ENCODE results near the gene THSD4. TPM values are rescaled to one million over a fixed set of nuclear protein-coding genes. Genes with fewer than 3 reads are reported as not detected.

Gene THSD4
- total RNA-seq, 1 donor = 15.6 TPM

- no peak for DNase-seq (ENCODE audit: insufficient read length, low spot score, missing footprints)
- H3K4me1 ChIP-seq (ENCODE audit: insufficient read depth, low read length) = no peaks in the 10 kb centered on the region
- H2AFZ ChIP-seq (ENCODE audit: low read length) = no peak overlapping the region
- TF ChIP-seq, protein P1, sequence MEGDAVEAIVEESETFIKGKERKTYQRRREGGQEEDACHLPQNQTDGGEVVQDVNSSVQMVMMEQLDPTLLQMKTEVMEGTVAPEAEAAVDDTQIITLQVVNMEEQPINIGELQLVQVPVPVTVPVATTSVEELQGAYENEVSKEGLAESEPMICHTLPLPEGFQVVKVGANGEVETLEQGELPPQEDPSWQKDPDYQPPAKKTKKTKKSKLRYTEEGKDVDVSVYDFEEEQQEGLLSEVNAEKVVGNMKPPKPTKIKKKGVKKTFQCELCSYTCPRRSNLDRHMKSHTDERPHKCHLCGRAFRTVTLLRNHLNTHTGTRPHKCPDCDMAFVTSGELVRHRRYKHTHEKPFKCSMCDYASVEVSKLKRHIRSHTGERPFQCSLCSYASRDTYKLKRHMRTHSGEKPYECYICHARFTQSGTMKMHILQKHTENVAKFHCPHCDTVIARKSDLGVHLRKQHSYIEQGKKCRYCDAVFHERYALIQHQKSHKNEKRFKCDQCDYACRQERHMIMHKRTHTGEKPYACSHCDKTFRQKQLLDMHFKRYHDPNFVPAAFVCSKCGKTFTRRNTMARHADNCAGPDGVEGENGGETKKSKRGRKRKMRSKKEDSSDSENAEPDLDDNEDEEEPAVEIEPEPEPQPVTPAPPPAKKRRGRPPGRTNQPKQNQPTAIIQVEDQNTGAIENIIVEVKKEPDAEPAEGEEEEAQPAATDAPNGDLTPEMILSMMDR (IDR thresholded peaks at IDR 0.05; ENCODE audit: extremely low read depth, low read depth, low read length) = no peak
- H4K20me1 ChIP-seq (ENCODE audit: insufficient read depth, low read length) = peaks cover 2% of the 10 kb centered on the region
- no peak overlapping the region for H3K27ac ChIP-seq (ENCODE audit: low read depth, low read length)
- H3K27me3 ChIP-seq (ENCODE audit: insufficient read depth, low read length) = no peaks in the 10 kb centered on the region
- H3K79me2 ChIP-seq (ENCODE audit: insufficient read depth, low read length) = no peaks in the 10 kb centered on the region
- no peak overlapping the region for H3K4me2 ChIP-seq (ENCODE audit: insufficient read depth, low read length)
- H3K9me3 ChIP-seq (ENCODE audit: low read depth, low read length) = no peaks in the 10 kb centered on the region
- no peaks in the 10 kb centered on the region for H3K36me3 ChIP-seq (ENCODE audit: insufficient read depth, low read length)
- H3K4me3 ChIP-seq (ENCODE audit: insufficient read depth, low read length) = no peak overlapping the region
These were observed 541.9 kb downstream of the THSD4 start for GRCh38 chr15:71657141-71657540.

DNA sequence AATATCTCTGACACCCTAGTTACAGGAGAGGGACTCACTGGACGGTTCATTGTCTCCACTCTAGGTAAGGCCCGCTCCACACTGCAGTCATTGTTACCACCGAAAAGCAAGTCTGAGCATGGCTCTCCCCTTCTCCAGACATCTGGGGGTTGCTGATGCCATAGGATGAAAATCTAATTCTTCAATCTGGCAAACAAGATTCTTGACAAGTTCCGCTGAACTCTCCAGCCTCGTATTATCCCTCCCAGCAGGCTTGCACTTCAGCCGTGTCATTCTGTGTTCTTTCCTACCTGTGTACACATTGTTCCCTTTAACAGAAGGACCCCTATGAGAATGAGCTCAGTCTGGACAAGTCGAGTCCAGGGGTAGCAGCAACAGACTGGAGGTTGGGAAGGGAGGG, 542.8 kb downstream of the THSD4 start:
- H4K20me1 ChIP-seq (ENCODE audit: insufficient read depth, low read length) = peaks cover 2% of the 10 kb centered on the region
- H3K4me1 ChIP-seq (ENCODE audit: insufficient read depth, low read length) = no peaks in the 10 kb centered on the region
- H3K9me3 ChIP-seq (ENCODE audit: low read depth, low read length) = no peaks in the 10 kb centered on the region
- no peak overlapping the region for H3K4me3 ChIP-seq (ENCODE audit: insufficient read depth, low read length)
- H3K79me2 ChIP-seq (ENCODE audit: insufficient read depth, low read length) = no peaks in the 10 kb centered on the region
- no peaks in the 10 kb centered on the region for H3K36me3 ChIP-seq (ENCODE audit: insufficient read depth, low read length)
- no peaks in the 10 kb centered on the region for H3K27me3 ChIP-seq (ENCODE audit: insufficient read depth, low read length)
- H3K27ac ChIP-seq (ENCODE audit: low read depth, low read length) = no peak overlapping the region
- no peak overlapping the region for H2AFZ ChIP-seq (ENCODE audit: low read length)
- no peak overlapping the region for H3K4me2 ChIP-seq (ENCODE audit: insufficient read depth, low read length)
- TF ChIP-seq, protein P1 (IDR thresholded peaks at IDR 0.05; ENCODE audit: extremely low read depth, low read depth, low read length) = no peak
- peak; percentile 26 for DNase-seq (ENCODE audit: insufficient read length, low spot score, missing footprints)

- Histone ChIP-seq H3K4me1 (ENCODE audit: insufficient read depth, low read length) (no peaks in the 10 kb centered on the region), H4K20me1 (ENCODE audit: insufficient read depth, low read length) (peaks cover 2% of the 10 kb centered on the region), H3K79me2 (ENCODE audit: insufficient read depth, low read length) (no peaks in the 10 kb centered on the region), H2AFZ (ENCODE audit: low read length) (no peak overlapping the region), H3K27me3 (ENCODE audit: insufficient read depth, low read length) (no peaks in the 10 kb centered on the region), H3K4me2 (ENCODE audit: insufficient read depth, low read length) (no peak overlapping the region), H3K4me3 (ENCODE audit: insufficient read depth, low read length) (no peak overlapping the region), H3K36me3 (ENCODE audit: insufficient read depth, low read length) (no peaks in the 10 kb centered on the region), H3K27ac (ENCODE audit: low read depth, low read length) (no peak overlapping the region), H3K9me3 (ENCODE audit: low read depth, low read length) (no peaks in the 10 kb centered on the region)
- DNase-seq (ENCODE audit: insufficient read length, low spot score, missing footprints) = no peak
- TF ChIP-seq, protein P1 (IDR thresholded peaks at IDR 0.05; ENCODE audit: extremely low read depth, low read depth, low read length) = no peak
These were observed 543.8 kb downstream of the THSD4 start for GRCh38 chr15:71658827-71659729.

DNA sequence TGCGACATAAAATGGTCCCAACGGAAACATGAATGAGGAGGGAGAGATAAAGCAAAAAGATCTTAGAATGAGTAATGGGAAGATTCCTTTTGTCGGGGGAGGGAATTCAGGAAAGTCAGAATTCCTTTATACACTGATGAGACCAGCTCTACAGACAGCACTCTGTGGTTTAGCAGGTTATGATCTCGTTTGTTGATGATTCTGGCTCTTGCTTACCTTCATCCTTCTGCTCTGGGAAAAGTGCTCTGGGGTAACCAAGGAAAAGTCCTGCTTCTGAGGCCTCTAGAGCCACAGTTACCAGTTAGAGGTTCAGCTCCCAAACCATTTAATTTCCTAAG, 544.4 kb downstream of the THSD4 start:
- H3K79me2 ChIP-seq (ENCODE audit: insufficient read depth, low read length) = no peaks in the 10 kb centered on the region
- H3K36me3 ChIP-seq (ENCODE audit: insufficient read depth, low read length) = no peaks in the 10 kb centered on the region
- H4K20me1 ChIP-seq (ENCODE audit: insufficient read depth, low read length) = peaks cover 2% of the 10 kb centered on the region
- DNase-seq (ENCODE audit: insufficient read length, low spot score, missing footprints) = no peak
- no peaks in the 10 kb centered on the region for H3K9me3 ChIP-seq (ENCODE audit: low read depth, low read length)
- H3K27me3 ChIP-seq (ENCODE audit: insufficient read depth, low read length) = no peaks in the 10 kb centered on the region
- no peaks in the 10 kb centered on the region for H3K4me1 ChIP-seq (ENCODE audit: insufficient read depth, low read length)
- H3K4me3 ChIP-seq (ENCODE audit: insufficient read depth, low read length) = no peak overlapping the region
- no peak overlapping the region for H3K27ac ChIP-seq (ENCODE audit: low read depth, low read length)
- no peak overlapping the region for H3K4me2 ChIP-seq (ENCODE audit: insufficient read depth, low read length)
- TF ChIP-seq, protein P1 (IDR thresholded peaks at IDR 0.05; ENCODE audit: extremely low read depth, low read depth, low read length) = no peak
- H2AFZ ChIP-seq (ENCODE audit: low read length) = no peak overlapping the region
